NCI-H524 (cell line): ENCODE measurements around the gene LMNTD2.

Experiments
- DNase-seq, 2 experiments: peaks; one replicate each; lab custom pipeline; 2025; lab: John Stamatoyannopoulos, UW

LMNTD2 gene

DNA sequence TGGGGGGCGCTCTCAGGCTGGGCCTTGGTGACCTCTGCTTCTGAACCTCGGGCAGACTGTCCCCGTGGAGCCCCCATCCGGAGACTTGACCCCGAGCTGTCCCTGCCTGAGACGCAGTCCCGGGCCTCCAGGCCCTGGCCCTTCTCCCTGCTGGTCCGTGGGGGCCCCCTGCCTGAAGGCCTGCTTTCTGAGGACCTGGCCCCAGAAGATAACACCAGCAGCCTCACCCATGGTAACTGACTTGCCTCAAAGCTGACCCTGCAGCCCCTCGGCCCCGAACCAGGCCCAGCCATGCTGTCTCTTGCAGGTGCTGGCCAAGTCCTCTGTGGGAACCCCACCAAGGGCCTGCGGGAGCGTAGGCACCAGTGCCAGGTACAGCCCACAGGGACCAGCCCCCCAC, 8.9 kb downstream of the LMNTD2 start:
- DNase-seq: no peak

DNA sequence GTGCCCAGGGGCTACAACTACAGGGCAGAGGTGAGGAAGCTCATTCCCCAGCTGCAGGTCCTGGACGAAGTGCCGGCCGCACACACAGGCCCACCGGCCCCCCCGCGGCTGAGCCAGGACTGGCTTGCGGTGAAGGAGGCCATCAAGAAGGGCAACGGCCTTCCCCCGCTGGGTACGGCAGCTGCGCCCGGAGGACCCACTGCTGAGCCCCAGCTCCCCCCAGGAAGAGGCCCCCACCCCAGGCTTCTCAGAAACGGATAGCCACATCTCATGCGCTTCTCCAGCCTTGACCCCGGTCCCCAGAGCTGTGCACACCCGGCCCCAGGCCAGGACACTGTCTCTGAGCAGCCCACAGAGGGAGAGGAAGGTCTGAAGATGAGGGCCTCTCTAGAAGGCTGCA, 9.4 kb downstream of the LMNTD2 start:
- no peak for DNase-seq

DNA sequence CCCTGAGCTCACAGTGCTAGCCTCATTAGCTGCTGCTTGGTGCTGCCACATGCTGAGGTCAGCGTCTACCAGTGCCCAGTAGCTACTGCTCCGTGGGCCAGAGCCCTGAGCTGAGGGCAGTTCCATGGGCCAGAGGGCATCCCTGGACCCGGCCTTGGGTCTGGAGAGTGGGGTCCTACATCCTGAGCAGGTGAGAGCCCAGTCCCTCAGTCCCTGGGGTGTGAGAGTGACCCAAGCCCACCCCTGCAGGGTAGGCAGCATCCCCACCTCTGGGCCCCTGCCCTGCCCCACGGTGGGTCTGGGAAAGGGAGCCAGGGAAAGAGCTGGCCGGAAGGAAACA, 9.8 kb downstream of the LMNTD2 start:
- no peak for DNase-seq

DNA sequence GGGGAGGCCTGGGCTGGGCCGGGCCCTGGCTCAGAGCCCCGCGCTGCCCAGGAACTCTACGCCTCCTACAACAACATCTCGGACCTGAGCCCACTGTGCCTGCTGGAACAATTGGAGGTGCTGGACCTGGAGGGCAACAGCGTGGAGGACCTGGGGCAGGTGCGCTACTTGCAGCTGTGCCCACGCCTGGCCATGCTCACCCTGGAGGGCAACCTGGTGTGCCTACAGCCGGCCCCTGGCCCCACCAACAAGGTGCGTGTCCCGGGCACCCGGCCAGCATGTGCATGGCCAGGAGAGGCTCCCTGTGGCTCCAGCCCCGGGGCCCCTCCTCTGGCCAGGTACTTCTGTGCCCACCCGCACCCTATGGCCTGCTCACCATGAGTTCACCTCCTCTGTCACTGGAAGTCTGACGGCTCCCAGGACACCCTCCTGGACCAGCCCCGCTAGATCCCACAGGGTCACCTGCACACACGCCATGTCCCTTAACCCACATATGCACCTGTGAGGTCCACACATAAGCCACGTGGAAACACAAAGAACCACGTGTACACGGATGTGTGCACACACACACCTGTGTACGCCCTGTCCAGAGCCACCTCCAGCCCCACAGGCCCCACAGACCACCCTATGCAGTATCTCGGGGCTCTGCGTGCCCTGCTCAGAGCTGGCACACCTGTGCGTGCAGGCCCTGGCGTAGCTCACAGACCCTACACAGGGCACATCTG, 10.4 kb downstream of the LMNTD2 start:
- DNase-seq: no peak

DNA sequence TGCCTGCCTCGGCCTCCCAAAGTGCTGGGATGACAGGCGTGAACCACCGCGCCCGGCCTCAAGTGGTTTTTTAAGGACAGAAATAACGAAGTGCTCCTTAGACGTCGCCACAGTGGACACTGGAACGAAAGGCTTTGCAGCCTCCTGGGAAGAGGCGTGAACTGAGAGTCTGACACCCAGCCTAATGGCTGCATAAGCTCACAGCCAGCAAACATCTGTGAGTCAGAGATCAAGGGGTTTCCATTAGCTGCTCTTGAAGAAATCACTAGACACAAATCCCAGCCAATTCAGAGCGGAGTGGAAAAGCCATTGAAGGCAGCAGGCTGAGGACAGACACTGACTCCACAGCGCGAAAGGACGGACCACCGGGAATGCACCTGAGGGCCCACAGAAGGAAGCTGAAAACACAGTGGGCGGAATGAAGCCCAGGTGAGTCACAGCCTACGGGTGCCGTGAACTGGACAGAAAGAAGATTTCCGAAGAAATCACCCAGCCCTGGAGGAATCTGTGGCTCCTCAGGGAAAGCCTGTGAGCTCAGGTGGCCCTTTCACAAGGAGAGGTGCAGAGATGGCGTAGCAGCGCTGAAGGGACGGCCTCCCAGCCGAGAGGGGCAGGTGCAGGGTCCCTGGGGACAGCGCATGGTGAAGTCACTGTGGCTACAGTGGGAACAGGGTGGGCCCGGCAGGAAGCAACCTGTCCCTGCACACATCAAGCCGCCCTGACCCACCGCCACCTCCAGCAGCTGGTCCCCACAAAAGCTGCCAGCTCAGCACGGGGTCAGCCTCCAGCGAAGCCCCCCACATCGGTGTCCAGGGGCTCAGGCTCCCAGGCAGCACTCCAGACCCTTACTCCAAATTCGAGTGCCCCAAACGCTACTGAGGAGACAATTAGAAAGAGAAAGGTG, 11.6 kb downstream of the LMNTD2 start:
- DNase-seq: peak in 1 of 2 experiments; percentile 59

DNA sequence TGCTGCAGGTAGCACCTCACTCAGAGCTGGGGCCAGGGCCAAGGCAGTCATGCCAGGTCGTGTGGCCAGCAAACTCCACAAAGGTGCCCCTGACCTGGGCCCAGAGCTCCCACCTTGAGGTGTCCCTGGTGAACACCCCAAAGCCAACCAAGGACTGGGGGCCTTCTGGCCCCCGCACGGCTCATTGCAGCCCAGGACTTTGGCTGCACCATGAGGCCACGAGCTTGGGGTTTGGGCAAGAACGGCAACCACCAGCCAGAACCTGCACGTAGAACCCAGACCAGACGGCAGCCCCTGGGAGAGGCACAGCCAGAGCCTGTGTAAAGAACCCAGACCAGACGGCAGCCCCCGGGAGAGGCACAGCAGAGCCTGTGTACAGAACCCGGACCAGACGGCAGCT, 15.4 kb downstream of the LMNTD2 start:
- DNase-seq: no peak

DNA sequence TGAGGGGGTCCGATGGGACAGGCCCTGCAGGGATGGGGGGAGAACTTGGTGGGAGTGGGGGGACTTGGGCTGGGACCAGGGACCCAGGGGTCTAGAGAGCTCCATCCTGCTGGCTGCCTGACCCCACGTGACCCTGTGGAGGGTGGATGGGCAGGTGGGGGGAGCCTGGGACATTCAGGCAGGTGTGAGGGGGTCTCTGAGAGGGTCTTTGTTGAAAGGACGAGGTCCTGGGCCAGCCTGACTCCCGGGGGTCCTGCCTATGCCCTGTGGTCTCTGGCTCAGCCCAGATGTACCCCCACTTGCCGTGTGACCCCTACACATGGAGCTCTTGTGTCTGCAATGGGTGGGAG, 15.7 kb downstream of the LMNTD2 start:
- DNase-seq: no peak

DNA sequence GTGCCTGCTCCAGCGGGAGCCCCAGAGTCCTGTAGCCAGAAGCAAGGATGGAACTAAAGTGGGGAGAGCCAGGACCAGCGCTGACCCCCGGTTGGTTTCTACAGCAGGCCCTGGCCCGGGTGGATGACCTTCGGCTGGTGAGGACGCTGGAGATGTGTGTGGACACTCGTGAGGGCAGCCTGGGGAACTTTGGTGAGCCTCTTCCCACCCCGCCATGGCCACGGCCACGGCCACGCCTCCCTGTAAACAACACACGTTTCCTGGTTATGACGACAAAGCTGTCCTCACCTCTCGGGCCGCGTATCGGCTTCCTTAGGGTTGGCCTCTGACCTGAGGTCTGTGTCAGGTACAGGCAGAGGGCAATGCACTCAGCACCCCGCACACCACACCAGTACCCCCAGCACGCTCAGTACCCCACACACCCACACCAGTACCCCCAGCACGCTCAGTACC, 19.1 kb downstream of the LMNTD2 start:
- no peak for DNase-seq

DNA sequence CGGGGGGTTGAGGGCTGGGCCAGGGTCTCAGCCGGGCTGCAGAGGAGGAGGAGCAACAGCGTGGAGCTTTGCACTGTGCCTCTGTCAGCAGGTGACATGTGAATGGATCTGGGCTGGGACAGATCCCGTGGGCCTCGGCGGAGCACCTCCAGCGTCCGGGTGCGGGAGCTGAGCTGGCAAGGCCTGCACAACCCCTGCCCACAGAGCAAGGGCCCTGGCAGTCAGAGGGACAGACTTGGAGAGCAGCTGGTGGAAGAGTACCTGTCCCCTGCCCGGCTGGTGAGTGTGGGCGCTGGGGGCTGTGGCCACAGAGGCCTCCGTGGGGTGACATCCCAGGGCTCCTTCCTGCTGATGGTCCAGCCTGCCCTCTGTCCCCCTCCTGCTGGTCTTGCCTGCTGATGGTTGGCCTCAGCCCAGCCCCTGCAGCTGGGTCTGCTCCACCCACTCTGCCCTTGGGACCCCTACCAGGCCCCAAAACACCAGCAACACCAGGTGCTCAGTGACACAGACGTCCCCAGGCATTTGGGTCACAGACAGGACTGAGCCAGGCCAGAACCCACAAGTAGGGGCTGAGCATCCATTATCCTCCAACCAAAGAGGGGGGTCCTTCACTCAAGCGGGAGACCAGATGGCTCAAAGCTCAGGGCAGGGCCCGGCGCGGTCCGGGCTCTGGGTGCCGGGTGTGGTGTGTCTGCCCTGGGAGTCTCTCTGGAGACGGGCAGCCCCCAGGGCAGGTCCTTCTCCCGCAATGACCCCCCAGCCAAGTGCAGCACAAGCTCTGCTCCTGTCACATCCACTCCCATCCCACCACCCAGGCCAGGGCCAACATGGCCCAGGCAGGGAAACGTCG, 19.7 kb downstream of the LMNTD2 start:
- DNase-seq: no peak

DNA sequence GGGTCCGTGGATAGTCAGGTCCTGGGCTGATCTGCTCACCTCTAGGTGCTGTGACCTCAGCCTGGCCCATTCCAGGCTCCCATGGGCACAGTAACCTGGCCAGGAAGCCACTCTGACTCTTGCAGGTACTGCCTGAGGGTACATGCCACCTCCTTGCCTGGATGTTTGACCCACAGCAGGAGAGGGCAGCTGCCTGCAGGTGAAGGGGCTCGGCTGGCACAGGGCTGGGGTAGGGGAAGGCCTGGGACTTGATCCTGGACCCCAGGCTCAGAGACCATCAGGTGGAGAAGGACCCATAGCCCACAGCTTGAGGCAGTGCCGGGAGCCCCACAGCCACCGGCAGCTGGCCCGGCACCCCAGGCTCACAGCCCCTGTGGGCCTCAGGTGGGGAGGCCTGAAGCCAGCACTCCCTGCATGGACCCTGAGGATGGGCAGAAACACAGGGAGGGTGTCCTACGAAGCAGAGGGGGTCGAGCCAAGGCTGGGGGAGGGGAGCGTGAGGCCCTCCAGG, 20.5 kb downstream of the LMNTD2 start:
- DNase-seq: no peak

DNA sequence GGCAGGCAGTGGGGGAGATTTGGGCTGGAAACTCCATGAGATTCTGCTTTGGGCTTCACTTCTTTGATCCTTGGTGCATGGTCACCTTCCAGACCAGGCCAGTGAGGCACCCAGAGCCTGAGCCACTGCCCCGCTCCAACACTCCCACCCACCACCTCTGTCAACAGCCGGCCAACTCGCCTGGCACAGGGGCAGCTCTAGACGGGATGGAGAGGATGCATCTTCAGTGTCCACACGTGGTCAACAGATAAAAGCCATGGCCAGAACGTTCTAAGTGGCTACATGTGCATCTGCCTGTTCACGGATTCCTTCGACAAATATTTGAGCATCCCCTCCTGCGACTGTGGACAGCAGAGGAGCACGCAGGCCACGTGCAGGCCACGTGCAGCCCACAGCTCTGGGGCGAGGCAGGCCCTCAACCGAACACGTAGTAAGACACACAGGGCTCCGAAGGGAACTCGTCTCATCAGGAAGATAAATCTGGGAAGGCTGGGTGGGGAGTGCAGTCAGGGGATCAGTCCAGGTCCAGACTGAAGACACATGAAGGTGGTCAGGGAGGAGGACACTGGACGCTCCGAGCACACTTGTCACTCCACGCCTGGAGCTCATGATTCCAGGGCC, 22.0 kb downstream of the LMNTD2 start:
- DNase-seq: no peak

DNA sequence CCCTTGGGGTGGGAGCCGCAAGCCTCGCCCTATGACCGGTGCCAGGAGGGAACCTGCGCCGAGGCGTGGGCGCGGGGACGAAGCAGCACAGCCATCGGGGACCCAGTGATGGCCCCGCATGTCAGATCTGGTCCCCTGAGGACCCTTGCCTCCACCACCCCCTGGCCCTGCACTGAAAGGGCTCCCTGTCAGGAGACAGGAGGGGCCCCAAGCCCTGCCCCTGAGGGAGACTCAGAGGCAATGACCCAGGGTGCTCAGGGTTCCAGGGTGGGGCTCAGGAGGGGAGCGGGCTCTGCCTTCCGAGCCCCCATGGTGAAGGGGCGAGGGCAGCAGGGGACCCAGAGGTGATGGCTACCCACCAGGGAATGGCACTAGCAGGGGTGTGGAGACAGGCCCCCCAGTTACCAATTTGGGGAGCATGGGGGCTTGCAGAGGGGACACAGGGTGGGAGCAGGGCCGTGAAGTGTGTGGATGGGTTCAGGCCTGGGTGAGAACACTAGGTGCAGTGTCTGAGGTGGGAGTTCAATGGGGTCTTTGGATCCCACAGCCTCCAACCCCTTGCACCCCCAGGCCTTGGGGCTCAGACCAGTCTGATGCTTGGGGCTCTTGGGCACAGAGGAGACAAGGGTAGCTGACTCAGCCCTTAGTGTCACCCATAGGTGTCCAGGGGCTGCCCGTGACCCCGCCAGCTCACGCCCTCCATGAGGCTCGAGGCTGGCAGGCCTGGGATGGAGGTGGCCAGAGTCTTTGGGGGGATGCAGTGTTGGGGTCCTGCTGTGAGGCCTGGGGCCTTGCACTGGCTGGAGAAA, 22.7 kb downstream of the LMNTD2 start:
- DNase-seq: no peak

DNA sequence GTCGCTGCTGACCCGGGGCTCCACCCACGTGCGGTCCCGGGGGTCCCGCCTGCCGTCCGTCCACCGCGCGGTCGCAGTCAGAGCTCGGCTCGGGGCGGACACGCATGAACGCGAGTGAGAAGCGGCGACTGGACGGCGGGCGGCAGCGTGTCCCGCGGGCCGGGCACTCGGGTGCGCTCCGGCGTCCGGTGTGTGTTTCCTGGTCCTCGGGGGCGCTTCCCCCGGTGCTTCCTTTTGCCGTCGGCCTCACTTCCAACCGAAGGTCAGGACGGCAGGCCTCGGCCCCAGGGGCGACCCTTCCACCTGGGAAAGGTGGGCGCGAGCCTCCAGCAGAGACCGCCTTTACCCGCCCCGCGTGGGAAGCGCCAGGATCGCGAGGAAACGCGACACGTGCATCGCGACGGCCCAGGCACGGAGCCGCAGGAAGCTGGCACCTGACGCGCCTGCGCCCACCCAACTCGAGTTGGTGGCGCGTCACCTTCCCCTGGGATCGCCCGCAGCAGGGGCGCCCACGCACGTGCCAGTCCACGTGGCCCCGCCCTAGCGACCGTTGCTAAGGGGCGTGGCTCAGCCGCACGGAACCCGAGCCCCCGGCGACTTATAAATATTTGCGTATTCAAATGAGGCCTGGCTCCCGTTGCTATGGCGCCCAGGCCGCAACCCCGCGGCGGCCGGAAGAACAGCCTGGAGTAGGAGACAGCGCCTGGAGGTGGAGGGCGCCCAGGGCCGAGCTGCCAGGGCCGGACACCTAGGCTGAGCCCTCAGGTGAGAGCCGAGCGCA, 23.5 kb downstream of the LMNTD2 start, which contains the start of gene LRRC56:
LRRC56 (plus strand) TSS at position 687 of the 781 bp plus-strand sequence. CDS start 3,158 bp downstream, outside the sequence.
- peak; percentile 69 to 87 for DNase-seq

DNA sequence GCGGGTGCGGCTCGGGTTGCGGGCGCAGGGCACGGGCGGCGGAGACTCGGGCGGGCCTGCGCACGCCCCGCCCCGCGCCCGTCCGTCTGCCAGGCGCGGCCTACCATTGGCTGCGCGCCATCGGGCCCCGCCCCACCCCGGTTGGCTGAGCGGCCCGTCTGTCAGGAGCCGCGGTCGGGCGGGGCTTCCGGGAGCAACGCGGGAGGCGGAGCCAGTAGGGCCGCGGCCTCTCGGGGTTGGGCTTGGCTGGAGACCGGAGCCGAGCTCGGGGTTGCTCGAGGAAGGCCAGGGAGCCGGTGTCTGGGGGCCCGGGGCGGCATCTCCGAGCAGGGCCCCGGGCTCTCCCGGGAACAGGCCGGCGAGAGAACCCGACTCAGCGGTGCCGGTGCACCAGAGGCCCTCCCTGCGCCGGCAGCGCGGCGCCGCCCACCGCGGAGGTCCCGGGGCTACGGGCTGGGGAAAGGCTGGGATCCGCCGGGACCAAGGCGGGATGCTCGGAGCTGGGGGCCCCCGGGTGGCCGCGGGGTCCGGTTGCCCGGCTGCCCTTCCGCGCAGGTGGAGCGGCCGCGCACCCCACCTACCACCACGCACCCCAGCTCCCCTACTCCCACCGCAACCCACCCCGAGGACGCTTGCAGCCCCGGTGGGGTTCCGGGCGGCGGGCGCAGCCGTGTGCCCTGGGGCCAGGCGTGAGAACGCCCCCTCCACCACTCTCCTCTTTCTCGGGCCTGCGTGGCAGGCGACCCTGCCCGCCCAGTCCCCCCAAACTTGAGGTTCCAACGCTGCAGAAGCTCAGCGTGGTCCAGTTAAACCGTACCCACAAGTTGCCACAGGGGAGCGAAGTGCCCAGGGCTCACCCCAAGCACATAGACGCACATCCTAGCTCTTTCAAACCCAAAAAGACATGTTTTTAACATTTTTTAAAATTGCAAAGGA, 24.8 kb downstream of the LMNTD2 start, which contains the start of gene HRAS:
HRAS (minus strand) TSS at position 58 of the 936 bp plus-strand sequence.
- DNase-seq: peak; percentile 65 to 88

DNA sequence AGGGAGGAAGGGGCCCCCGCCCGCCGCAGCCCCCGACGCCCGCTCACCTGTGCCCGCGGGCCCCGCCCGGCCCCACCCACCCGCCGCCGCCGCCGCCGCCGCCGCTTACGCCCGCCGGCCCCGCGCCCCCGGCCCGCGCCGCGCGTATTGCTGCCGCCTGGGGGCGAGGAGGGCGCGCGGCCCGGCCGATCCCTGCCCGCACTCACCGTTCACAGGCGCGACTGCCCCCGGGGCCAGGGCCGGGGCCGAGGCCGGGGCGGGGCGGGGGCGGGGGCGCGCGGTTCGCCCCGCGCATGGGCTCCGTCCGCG, 25.4 kb downstream of the LMNTD2 start:
- no peak for DNase-seq

DNA sequence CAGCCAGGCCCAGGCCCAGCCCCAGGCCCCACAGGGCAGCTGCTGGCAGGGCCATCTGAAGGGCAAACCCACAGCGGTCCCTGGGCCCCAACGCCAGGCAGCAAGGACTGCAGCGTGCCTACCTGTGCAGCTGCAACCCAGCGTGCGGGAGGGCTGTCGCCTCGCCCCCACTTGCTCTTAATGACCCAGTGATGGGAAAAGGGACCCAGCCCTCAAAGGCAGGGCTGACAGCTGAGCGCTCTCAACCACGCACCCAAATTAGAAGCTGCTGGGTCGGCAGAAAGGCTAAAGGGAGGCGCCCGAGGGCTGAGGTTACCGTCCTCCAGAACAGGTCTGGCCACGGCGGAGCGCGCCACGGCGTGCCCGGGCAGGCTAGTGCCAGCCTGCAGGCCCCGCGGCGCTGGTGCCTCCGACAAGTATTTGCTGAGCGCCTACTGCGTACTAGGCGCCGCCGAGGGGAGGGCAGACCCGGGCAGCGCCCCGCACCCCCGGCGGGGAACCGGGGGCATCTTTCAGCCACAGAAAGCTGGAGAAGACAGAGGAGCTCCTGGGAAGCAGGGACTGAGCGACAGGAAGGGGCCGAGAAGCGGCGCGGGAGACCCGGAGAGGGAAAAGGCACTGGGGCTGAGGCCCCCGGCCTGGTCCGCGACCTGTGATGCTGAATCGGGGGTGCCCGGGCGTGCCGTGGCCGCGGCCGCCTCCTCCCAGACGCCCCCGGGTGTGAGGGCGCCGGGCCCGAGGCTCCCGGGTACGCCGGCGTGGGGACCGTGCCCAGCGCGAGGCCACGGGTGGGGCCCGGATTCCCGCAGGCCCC, 25.9 kb downstream of the LMNTD2 start:
- DNase-seq: no peak

DNA sequence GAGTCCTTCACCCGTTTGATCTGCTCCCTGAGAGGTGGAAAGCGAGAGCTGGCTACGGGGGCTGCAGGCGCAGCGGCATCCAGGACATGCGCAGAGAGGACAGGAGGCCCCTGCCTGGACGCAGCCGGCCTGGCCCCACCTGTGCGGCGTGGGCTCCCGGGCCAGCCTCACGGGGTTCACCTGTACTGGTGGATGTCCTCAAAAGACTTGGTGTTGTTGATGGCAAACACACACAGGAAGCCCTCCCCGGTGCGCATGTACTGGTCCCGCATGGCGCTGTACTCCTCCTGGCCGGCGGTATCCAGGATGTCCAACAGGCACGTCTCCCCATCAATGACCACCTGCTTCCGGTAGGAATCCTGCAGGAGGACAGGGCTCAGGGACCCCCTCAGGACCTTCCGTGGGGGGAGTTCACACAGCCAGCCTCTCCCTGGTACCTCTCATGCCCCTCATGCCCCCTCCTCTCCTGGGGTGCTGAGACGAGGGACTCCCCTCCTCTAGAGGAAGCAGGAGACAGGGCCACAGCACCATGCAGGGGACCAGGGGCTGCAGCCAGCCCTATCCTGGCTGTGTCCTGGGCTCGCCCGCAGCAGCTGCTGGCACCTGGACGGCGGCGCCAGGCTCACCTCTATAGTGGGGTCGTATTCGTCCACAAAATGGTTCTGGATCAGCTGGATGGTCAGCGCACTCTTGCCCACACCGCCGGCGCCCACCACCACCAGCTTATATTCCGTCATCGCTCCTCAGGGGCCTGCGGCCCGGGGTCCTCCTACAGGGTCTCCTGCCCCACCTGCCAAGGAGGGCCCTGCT, 26.7 kb downstream of the LMNTD2 start:
- no peak for DNase-seq
